K562 (cell line): Measurements from ENCODE around the gene GJC2. TPM values are rescaled to one million over a fixed set of nuclear protein-coding genes. Genes with fewer than 3 reads are reported as not detected.

ENCODE experiments used
- ZKSCAN3 ChIP-seq: fragments of 250-450 bp; sonication (Bioruptor Pico); IDR thresholded peaks from 2 replicates; pipeline ENCODE4 v1.4.0; 2020
- polyA plus RNA-seq, 8 experiments: library from polyadenylated mRNA; depleted of rRNA in 4 of 8; stranded (reverse) in 5 of 8; unstranded in 3 of 8; fragments of >200 nt; fragmentation: Nextera tagmentation in 2 of 8; fragmentation: Illumina TruSeq in 1 of 8; extraction: Ambion mirVana in 2 of 8; extraction: Trizol in 1 of 8; gene quantifications; 2 replicates each; pipeline versions ENCODE4 v1.2.1 to v1.2.3, GENCODE V29; 2011 to 2014; ENCODE audit warnings: inconsistent platforms in 1 of 8, missing spikeins in 1 of 8
- total RNA-seq, 7 experiments: library from RNA; depleted of rRNA in 6 of 7; stranded (reverse); fragments of >200 nt in 6 of 7; fragmentation: Illumina TruSeq in 2 of 7; extraction: Trizol in 2 of 7; gene quantifications; 2 replicates each; pipeline versions ENCODE4 v1.2.1 to v1.2.3, GENCODE V29; 2011 to 2021; ENCODE audit warnings: low replicate concordance in 1 of 7
- TF ChIP-seq, protein P1 (sequence below), 2 experiments: fragments of 450-650 bp in 1 of 2; sonication (generic) in 1 of 2; formaldehyde crosslinking in 1 of 2; IDR thresholded peaks; 2 replicates each; pipeline versions ENCODE4 v1.7.1 to v1.9.0; 2016 to 2022; ENCODE audit warnings: inconsistent platforms in 1 of 2, mild to moderate bottlenecking in 1 of 2, missing genetic modification reagents in 1 of 2
- TF ChIP-seq, protein P2 (sequence below): fragments of 250-450 bp; sonication (Bioruptor Pico); IDR thresholded peaks from 2 replicates; pipeline ENCODE4 v1.5.0; 2021

GJC2 gene
- total and polyA plus RNA-seq, 9 of the 15 experiments (the other 6 are each of a cell fraction or from before 2014, with no cell fraction given) = 0.03 to 0.62 (median 0.11) TPM; not detected in 2

DNA sequence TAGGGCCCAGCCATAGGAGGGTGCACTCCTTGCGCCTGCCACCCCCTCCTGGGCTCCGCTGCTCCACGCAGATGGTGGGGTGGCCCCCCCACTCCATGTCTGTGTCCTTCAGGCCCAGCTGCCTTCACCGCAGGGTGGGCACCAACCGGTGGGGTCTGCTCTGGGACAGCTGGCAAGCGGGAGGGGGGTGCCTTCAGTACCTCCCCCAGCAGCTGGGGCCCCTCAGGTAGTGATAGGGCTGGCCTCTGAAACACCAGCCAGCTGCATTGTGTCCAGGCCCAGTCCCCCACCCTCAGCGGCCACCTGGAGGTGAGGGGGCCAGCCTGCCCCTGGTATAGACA lies 360 bp downstream of the GJC2 start (continued):
- TF ChIP-seq, protein P1, sequence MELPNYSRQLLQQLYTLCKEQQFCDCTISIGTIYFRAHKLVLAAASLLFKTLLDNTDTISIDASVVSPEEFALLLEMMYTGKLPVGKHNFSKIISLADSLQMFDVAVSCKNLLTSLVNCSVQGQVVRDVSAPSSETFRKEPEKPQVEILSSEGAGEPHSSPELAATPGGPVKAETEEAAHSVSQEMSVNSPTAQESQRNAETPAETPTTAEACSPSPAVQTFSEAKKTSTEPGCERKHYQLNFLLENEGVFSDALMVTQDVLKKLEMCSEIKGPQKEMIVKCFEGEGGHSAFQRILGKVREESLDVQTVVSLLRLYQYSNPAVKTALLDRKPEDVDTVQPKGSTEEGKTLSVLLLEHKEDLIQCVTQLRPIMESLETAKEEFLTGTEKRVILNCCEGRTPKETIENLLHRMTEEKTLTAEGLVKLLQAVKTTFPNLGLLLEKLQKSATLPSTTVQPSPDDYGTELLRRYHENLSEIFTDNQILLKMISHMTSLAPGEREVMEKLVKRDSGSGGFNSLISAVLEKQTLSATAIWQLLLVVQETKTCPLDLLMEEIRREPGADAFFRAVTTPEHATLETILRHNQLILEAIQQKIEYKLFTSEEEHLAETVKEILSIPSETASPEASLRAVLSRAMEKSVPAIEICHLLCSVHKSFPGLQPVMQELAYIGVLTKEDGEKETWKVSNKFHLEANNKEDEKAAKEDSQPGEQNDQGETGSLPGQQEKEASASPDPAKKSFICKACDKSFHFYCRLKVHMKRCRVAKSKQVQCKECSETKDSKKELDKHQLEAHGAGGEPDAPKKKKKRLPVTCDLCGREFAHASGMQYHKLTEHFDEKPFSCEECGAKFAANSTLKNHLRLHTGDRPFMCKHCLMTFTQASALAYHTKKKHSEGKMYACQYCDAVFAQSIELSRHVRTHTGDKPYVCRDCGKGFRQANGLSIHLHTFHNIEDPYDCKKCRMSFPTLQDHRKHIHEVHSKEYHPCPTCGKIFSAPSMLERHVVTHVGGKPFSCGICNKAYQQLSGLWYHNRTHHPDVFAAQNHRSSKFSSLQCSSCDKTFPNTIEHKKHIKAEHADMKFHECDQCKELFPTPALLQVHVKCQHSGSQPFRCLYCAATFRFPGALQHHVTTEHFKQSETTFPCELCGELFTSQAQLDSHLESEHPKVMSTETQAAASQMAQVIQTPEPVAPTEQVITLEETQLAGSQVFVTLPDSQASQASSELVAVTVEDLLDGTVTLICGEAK (IDR thresholded peaks at IDR 0.05) = no peak
- TF ChIP-seq, protein P1 (CRISPR knock-in tag; IDR thresholded peaks at IDR 0.05) = no peak
- TF ChIP-seq, protein P2, sequence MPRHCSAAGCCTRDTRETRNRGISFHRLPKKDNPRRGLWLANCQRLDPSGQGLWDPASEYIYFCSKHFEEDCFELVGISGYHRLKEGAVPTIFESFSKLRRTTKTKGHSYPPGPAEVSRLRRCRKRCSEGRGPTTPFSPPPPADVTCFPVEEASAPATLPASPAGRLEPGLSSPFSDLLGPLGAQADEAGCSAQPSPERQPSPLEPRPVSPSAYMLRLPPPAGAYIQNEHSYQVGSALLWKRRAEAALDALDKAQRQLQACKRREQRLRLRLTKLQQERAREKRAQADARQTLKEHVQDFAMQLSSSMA (CRISPR knock-in tag) = no peak
- TF ChIP-seq ZKSCAN3 (CRISPR knock-in tag) = no peak
